Aortic smooth muscle cell (primary cell): ENCODE measurements around the gene RPUSD2. TPM values are rescaled to one million over a fixed set of nuclear protein-coding genes. Genes with fewer than 3 reads are reported as not detected.

Experiments used
- total RNA-seq: library from RNA; depleted of rRNA; stranded (reverse); fragments of >200 nt; gene quantifications from 2 replicates; pipeline ENCODE4 v1.2.3, GENCODE V29; 2014

RPUSD2 gene, protein sequence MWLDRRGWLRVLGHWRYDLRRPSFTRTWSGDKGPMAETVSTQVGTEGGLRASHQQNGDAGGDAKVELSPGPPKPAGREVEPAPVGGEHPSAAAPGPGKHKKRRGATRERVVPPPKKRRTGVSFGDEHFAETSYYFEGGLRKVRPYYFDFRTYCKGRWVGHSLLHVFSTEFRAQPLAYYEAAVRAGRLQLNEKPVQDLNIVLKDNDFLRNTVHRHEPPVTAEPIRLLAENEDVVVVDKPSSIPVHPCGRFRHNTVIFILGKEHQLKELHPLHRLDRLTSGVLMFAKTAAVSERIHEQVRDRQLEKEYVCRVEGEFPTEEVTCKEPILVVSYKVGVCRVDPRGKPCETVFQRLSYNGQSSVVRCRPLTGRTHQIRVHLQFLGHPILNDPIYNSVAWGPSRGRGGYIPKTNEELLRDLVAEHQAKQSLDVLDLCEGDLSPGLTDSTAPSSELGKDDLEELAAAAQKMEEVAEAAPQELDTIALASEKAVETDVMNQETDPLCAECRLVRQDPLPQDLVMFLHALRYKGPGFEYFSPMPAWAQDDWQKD
- 8.9 and 12.6 TPM in 2 replicates for total RNA-seq

GRCh38 chr15:40569129-40569953 lies at the start of gene RPUSD2:
TSS of gene RPUSD2 (plus strand) at chr15:40569299. CDS start at chr15:40569338, 39 bp downstream.

GRCh38 chr15:40564591-40565332 lies 4.3 kb upstream of the RPUSD2 start, which contains the start of gene CCDC32:
TSS of gene CCDC32 (minus strand) at chr15:40565042. CDS start at chr15:40563015, 2,027 bp downstream.

DNA sequence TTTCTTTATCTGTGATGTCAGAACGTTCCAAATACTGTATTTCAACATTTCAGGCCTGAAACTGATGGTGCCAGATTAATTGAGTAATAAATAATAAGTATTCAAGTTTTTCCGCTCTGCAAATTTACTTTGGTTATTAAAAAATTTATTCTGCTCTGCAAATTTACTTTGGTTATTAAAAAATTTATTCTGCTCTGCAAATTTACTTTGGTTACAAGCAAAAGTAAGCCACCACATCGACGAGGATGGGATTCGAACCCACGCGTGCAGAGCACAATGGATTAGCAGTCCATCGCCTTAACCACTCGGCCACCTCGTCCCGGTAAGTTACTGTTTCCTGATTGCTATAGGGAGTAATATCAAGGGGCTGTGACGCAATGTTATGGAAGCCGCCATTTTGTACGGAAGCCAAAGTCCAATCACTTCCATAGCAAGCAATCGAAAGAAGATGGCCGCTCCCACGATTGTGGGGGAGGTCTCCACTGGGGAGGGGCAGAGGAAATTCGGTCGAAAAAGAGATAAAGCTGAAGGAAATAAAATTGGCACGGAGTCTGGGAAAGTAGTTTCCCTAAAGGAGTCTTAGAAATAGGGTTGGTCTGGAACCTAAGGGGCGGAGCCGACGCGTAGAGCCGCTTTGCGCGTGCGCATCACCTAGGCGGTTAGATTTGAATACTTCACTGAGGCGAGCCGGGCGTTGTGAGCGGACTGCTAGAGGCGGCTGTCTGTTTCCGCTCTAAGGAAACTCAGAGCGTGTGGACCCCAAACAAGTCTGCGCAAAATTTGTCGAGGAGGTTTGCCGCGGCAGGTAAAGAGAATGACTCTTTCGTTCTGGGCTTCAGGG lies 24.7 kb downstream of the RPUSD2 start, which contains the start of gene KNL1:
KNL1 (plus strand) TSS at position 662 of the 841 bp plus-strand sequence. CDS start 8,683 bp downstream, outside the sequence.

Other genes starting within 250 kb of the RPUSD2 start
- gene INAFM2, start 245.6 kb upstream of the RPUSD2 start, total RNA-seq, result 33.8 and 36.3 TPM in 2 replicates
- 102 and 109 TPM in 2 replicates for gene CCDC9B, start 228.4 kb upstream of the RPUSD2 start, total RNA-seq
- not detected in 2 replicates for gene PHGR1, start 218.3 kb upstream of the RPUSD2 start, total RNA-seq
- gene DISP2, start 211.1 kb upstream of the RPUSD2 start, total RNA-seq, result 0.13 and 0.25 TPM in 2 replicates
- 29.3 and 50.5 TPM in 2 replicates for gene KNSTRN, start 186.6 kb upstream of the RPUSD2 start, total RNA-seq
- 46.0 and 53.8 TPM in 2 replicates for gene IVD, start 163.5 kb upstream of the RPUSD2 start, total RNA-seq
- 5.4 and 7.0 TPM in 2 replicates for gene BAHD1, start 128.3 kb upstream of the RPUSD2 start, total RNA-seq
- gene CHST14, start 98.3 kb upstream of the RPUSD2 start, total RNA-seq, result 6.1 and 8.6 TPM in 2 replicates
- 10.5 and 17.3 TPM in 2 replicates for gene CCDC32, start 4.3 kb upstream of the RPUSD2 start, total RNA-seq
- gene KNL1, start 24.9 kb downstream of the RPUSD2 start, total RNA-seq, result 10.8 and 15.3 TPM in 2 replicates
- 4.0 and 6.9 TPM in 2 replicates for gene RAD51, start 125.9 kb downstream of the RPUSD2 start, total RNA-seq
- gene RMDN3, start 186.0 kb downstream of the RPUSD2 start, total RNA-seq, result 16.0 and 24.0 TPM in 2 replicates
- gene GCHFR, start 194.8 kb downstream of the RPUSD2 start, total RNA-seq, result 2.4 and 3.2 TPM in 2 replicates
- gene C15orf62, start 200.7 kb downstream of the RPUSD2 start, total RNA-seq, result under 0.01 and 0.06 TPM in 2 replicates
- gene ZFYVE19, start 237.8 kb downstream of the RPUSD2 start, total RNA-seq, result 13.7 and 14.0 TPM in 2 replicates
- 19.3 and 35.3 TPM in 2 replicates for gene DNAJC17, start 238.2 kb downstream of the RPUSD2 start, total RNA-seq